OCI-LY1 (cell line): ENCODE data around the gene FBXW2.

ENCODE experiments used
- CTCF ChIP-seq: fragments of 200-600 bp; sonication (generic), shearing (Covaris generic); IDR thresholded peaks from 2 replicates; pipeline ENCODE4 v1.5.1; 2017; ENCODE audit warnings: mild to moderate bottlenecking, antibody characterized with exemption, low read length, moderate library complexity, mixed read lengths
- EZH2 ChIP-seq: fragments of 200-600 bp; sonication (generic), shearing (Covaris generic); IDR thresholded peaks from 2 replicates; pipeline ENCODE4 v1.8.0; 2017; ENCODE audit warnings: borderline replicate concordance, mixed run types, mild to moderate bottlenecking, antibody characterized with exemption, low read length, moderate library complexity, mixed read lengths

- TF ChIP-seq CTCF = no peak; the same call in 1 of the 2 replicates
- no peak for TF ChIP-seq EZH2
These were observed 79.7 kb downstream of the FBXW2 start for GRCh38 chr9:120713257-120714087.
